ENCODE results near the gene EVL. TPM values are rescaled to one million over a fixed set of nuclear protein-coding genes. Genes with fewer than 3 reads are reported as not detected.
"Not testable (repeated sequence)": the region's sequence is repeated elsewhere in the genome, so short reads cannot be mapped to it uniquely, and the experiment has no call there.

Gene EVL, protein sequence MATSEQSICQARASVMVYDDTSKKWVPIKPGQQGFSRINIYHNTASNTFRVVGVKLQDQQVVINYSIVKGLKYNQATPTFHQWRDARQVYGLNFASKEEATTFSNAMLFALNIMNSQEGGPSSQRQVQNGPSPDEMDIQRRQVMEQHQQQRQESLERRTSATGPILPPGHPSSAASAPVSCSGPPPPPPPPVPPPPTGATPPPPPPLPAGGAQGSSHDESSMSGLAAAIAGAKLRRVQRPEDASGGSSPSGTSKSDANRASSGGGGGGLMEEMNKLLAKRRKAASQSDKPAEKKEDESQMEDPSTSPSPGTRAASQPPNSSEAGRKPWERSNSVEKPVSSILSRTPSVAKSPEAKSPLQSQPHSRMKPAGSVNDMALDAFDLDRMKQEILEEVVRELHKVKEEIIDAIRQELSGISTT
- polyA plus RNA-seq (ENCODE audit: insufficient read length) = 67.6 TPM

DNA sequence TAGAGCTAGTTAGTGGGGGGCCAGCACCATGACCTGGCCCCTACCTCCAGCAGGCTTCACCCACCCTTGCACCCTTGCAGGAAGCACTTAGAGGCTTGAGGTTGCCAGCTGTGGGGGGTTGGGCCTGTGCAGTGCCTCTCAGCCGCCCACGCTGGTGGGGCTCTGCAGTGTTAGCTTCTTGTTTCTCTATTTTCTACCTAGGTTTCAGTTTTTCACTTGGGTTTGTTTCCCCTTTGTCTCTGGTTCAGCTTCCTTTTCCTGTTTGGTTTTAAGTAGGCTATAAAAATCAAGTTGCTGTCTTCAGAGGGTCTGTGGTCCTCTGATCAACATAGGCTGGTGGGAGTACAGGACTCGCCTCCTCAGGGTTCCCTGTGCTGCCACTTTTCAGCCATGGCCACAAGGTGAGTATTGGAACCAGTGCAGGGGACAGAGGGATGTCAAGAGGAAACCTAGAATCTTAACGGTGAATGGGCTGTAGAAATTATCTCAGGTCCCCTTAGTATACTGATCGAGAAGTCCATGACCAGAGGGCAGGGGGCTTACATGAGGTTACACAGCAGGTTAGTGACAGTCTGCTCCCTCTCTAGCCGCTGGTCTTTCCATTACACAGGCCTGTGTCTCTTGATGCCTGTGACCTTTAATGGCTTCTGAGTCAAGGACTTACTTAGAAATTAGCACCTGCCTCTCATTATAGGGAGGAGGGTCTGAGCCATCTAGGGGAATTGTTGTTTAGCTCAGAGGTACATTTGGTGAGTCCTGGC is at the start of gene EVL:
Gene EVL (plus strand): TSS at position 312 of the 761 bp plus-strand sequence. CDS start 79 bp downstream, at position 391.
- no peak for DNase-seq

DNA sequence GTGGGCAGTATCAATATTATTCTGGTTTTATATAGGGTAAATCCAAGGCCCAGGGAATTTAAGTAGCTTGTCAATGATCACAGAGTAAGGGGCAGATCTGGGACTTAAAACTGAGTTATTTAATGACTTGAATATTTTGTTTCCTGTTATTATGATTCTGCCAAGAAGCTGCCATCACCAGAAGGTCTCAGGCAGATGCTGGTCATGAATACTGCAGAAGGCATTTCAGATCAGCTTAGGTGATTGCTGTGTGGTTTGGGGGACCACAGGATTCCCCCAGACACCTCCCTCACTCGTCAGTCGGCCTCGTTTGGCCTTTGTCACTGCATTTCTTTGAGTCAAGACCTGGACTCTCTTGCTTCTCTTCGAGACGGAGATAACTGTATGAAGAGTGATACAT is 47.7 kb upstream of the EVL start:
- no peak for DNase-seq

DNA sequence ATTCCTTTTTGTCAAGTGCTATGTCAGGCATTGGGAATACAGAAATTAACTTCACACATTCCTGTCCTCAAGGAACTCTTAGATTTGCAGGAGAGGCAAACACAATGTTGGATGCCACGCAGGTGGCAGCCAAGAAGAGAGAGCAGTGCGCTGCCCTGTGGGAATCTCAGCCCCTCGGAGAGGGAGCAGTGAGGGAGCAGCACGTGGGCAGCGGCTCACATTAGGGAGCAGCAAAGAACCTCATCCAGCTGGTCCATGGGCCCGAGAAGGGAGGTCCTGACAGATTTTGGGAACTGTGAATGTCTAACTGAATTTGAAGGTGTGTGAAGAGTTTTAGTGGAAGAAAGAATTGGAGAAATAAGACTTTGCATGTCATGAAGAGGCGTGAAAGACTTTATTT is 47.2 kb upstream of the EVL start:
- no peak for DNase-seq

DNA sequence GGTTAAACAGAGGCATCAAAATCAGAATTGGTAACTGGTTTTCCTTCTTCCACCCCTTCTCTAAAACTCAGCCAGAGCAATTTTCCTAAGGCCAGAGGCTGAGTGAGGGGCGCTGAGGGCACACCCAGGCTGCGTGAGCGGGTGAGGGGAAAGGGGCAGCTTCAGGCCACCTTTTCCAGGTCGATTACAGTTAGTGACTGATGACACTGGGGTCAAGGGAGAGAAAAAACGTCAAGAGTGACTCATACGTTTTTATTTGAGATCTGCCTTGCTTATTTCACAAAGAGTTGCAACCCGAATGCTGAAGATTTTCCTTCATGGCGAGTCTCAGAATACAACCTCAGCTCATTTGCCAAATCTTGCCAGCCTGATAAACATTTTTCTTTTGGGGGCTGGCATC is 46.7 kb upstream of the EVL start:
- DNase-seq = no peak

DNA sequence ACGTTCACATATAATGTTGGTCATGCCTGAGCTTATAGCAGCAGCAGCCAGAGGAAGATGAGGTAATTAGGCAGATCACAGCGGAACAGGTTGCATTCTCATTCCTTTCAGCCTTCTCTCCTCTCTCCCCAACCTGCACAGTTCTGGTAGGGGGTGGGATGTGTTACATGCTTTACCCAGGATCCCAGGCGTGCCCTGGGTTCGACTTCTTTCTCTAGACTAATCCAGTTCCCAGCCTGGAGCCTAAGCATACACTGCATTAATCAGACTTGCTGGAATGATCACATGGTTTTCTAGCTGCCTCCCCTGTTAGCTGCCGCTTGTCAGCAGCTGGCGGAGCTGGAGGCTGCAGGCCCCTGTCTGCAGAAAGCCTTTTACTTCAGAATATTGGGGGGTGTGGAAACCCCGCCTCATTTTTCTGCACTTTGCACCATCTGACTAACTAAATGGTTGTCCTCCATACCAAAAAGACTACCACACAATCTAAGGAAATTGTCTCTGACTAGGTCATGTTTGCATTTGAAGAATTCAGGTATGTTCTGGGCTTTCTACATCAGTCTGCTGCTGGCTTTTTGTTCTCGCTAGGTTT is 46.0 kb upstream of the EVL start:
- no peak for DNase-seq

DNA sequence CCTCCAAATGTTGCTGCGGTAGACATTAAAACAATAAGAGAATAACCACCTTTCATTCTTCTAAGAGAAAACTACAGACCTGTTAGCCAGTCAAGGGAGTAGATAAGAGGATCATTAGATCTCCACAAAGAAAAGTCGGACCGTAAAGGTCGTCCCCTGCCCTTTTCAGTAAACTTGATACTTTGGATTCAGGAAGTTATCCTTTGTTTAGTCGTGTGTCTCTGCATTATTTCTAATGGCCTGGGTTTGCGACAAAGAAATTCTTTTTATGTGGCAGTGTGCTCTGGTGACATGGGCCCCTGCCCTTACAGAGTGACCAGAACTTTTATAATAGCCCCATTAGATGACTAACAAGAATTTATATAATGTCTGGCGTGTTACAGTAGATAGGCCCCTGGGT is 44.6 kb upstream of the EVL start:
- no peak for DNase-seq

DNA sequence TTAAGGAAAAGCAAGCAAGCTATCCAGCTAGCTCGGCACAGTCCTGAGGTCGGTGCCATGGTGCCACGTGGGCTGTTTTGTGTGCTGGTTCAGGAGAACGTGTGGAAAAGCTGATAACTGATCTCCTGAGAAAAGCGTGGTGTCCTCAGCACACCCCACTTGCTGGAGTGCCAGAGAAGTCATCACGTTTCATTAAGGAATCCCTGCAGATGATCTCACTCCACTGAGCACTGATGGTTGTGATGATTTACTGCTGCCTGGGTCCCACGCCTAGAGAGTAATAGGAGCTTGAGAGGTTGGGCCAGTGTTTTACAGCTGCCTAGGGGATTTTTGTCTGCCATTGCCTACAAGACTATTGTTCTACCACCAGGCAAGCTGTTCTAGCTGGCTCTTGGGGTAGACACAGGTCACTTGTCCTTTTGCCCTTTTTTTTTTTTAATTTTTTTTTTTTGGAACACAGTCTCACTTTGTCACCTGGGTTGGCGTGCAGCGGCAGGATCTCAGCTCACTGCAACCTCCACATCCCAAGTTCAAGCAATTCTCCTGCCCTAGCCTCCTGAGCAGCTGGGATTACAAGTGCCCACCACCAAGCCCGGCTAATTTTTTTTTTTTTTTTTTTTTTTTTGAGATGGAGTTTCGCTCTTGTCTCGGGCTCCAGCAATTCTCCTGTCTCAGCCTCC is 42.3 kb upstream of the EVL start:
- no peak for DNase-seq

DNA sequence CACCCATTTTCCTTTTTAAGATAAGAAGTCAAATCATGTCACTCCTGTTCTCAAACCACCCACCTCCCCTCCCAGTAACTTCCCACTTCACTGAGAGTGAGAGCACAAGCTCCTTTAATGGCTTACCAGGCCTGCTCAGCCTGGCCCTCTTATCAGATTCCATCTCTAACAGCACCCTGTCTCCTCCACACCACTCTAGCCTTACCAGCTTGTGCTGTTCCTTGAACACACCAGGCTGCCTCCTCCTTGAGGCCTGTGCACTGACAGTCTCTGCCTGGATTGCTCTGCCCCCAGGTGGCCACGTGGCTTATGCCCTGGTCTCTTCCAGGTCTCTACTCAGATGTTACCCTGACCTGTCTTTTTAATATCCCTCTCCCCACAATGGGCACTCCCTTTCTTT is 40.1 kb upstream of the EVL start:
- DNase-seq = no peak

DNA sequence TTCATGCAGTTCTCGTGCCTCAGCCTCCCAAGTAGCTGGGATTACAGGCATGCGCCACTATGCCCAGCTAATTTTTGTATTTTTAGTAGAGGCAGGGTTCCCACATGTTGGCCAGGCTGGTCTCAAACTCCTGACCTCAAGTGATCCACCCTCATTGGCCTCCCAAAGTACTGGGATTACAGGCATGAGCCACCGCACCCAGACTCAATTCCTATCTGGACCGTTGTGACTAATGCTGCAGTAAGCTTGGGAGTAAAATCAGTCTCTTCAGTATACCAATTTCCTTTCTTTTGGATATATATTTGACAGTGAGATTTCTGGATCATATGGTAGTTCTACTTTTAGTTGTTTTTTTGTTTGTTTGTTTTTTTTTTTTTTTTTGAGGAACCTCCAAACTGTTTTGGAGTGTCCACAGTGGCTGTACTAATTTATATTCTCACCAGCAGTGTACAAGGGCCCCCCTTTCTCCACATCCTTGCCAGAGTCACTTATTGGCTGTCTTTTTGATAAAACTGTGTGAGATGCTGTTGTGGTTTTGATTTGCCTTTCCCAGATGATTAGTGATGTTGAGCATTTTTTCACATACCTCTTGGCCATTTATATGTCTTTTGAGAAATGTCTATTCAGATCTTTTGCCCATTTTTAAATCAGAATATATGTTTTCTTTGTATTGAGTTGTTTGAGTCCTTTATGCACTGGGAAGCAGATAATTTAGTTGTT is 37.3 kb upstream of the EVL start:
- DNase-seq = no peak

DNA sequence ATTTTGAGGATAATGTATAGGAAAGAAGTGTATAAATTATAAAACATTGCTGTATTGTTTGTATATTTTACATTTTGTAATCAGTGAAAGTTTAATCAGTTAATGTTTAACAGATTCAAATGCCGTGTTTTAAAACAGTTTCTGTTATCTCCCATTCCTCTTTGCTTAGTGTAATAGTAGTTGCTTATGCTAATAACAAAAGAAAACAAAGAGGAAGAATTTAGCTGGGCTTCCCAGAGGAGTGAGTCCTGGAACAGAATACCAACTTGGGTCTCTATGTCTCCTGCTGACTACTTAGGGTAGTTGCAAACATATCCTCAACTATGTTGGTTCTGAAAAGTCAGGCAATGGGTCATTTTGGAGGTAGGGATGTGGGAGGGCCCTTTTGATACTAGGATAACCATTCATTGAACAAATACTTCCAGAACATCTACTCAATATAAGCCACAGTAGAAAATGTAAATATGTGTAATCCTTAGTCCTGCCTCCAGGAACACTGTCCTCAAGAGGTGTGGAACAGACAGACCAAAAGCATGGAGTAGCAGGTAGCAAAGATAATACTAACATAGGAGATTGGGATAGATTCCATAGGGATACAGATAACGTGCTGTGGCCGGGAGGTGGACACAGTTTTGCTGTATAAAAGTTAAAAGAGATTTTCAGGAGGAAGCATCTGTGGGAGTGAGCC is 36.1 kb upstream of the EVL start:
- DNase-seq = no peak

DNA sequence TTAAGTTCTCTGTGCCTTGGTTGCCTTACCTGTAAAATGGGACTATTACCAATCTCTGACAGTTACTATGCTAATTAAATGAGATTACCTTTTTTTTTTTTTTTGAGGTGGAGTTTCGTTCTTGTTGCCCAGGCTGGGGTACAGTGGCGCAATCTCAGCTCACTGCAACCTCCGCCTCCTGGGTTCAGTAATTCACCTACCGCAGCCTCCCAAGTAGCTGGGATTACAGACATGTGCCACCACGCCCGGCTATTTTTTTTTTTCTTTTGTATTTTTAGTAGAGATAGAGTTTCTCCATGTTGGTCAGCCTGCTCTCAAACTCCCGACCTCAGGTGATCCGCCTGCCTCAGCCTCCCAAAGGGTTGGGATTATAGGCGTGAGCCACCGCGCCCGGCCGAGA is 35.2 kb upstream of the EVL start:
- not testable (repeated sequence) for DNase-seq

DNA sequence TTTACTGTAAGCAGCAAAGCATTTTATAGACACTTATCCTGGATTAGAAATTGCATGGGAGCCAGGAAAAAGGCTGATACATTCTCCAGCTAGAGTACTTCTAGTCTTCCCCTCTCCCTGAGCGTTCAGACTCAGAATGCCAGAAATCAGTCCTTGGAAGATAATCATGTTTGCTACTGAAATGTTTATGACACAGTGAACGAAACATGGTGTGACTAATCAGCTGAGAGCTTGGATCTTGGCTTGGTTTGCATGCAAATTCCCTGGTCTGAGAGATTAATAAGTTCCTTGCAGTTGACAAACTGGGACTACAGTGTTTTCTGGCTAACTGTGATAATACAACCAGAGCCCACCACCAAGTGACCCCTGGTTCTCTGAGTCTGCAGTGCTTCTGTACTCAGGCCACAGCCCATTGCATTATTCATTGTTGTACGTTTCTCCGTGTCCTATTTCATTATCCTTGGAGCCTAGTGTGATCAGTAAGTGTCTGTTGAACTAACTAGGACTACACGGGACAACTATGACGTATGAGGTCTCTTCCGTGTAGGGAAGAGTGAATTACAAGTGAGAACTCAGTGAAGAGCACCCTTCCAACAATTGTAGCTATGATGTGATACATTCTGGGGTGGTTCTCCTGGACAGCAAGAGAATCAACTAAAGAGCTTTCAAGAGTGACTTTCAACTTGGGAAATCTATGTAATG is 34.6 kb upstream of the EVL start:
- DNase-seq = no peak

DNA sequence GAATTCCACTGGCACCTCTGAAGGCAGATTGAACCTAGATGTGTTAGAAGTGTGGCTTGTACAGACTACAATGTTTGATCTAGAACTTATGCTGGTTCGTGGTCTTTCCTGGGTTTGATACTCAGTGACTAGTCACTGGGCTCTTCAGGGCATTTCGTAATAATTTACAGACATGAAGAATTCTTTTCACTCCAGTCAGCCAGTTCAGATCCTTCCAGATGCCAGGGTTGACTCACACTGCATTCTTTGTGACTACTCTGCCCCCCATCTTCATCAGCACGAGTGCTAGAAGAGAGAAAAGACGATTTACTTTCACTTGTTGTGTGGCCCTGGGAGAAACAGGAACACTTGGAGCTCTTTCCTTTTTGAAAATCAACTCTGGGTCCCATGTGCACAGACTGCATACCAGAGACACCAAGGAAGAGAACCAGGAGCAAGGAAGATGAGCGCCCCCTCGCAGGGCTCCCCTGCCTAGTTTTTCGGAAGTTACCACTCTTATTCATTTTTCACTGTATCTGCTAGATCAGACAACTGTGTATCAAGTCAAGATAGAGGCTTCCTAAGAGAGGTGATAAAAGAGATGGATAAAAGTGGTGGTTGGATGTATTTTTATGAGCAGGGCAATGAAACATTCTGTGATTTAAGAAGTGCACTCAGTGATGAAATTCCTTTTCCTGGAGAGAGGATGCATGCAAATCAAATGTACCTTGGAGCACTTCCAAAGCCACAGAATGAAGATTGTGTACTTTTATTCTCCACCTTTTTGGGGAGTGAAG is 33.5 kb upstream of the EVL start:
- no peak for DNase-seq

DNA sequence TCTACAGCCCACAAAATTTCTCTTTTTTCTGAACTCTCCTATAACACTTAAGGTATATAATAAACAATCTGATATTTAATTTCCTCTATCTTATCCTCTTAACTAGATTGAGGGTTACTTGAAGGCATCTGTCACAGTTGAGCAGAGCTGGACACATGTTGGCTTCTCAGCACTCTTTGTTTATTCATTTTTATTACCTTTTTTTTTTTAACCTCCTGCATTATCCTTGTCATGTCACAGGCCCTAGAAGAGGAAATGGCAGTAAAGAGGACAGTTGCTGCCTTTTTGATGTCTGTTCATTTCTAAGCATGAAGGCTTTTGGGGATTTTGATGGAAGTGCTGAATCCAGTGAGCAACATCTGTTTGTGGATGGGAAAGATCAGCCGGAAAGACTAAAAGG is 32.5 kb upstream of the EVL start:
- DNase-seq = no peak

DNA sequence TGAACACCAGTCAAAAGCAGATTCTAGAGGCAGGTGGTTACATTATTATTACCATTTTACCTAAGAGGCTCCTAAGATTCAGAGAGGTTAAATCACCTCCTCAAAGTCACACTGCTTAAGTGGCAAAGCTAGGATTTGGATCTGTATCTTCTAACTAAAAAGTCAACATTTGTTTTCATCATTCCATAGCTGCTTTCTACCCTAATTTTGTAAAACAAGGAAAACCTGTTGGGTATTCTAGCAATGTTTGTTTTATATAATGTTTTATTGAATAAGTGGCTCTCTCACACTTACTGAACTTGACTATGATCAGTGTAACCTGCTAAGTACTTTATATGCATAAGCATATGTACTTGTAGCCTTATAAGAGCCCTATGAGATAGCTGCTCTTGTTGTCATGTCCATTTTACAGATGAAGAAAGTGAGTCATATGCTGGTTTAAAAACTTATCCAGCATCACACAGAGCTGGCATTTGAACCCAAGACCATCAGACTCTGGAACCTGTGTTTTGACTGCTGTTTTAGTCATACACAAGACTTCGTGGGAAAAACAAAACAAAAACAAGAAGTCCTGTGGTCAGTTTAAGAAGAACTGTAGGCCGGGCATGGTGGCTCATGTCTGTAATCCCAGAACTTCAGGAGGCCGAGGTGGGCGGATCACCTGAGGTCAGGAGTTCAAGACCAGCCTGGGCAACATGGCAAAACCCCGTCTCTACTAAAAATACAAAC is 31.7 kb upstream of the EVL start:
- no peak for DNase-seq

DNA sequence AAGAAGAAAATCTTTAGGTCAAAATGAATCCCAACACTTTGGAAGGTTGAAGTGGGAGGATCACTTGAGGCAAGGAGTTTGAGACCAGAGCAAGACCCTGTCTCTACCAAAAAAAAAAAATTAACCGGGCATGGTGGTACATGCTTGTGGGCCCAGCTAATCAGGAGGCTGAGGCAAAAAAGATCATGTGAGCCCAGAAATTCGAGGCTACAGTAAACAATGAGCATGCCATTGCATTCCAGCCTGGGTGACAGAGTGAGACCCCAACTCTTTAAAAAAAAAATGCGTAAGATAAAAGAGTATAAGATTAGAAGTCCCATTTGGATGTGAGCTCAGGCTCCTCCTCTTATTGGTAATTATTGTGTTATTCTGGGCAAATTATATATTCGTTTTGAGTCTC is 30.8 kb upstream of the EVL start:
- DNase-seq = no peak

DNA sequence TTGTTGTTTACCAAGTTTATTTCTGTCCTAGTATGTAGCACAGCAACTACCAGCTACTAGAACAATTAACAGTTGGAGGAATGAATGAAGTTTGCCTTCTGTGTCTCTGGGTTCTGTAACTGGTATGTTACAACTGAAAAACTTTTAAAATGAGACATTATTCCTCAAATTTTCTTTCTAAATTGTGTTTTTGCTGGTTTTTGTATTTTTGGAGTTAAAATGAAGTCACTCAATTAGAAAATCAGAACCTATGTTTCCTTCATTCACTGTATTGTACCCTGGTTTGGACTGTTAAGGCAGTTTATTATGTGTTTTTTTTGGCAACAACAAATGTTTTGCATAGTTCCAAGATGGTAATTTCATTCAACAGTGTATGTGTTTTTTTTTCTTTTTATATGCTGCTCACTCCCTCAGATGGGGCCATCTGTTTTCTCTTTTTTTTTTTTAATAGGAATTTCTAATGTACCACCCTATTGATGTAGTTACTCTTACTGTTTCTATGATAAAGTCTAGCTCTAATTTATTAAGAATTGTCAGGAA is 30.2 kb upstream of the EVL start:
- DNase-seq = no peak

DNA sequence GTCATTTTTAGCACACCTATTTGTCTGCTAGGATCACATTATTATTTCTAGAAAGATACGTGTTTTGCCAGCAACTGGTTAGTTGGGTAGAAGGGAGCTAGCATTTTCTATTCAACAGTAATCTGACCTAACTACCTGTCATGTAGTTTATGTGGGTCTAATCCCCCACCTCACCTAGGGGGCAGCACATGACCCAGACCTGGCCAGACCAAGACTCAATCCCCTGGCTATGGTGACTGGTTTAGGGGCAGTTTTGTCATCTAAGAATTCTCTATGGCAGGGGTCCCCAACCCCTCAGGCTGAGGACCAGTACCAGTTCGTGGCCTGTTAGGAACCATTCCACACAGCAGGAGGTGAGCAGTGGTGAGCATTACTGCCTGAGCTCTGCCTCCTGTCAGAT is 29.5 kb upstream of the EVL start:
- DNase-seq = no peak

DNA sequence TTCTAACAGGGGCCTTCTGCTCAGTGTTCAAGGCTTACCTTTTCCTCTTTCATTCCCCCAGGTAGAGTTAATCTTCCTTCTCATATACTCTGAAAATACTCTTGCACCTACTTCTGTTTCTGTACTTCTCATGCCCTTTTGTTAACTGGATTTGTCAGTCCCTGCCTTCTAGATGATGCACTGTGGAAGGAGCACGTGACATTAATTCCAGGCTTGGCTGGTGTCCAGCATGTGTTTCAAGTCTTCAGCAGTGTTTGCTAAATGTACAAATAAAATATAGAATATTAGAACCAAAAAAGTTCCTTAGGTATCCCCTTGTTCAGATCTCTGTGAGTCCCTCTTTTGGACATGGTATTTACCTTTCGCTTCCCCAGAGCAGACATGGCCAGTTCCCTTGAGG is 27.9 kb upstream of the EVL start:
- no peak for DNase-seq
